Vagina (tissue), 2 donors: ENCODE measurements around the gene GRIP2. TPM values are rescaled to one million over a fixed set of nuclear protein-coding genes. Genes with fewer than 3 reads are reported as not detected.

Experiments
- DNase-seq, 2 donors: peaks; one replicate each; pipeline ENCODE4 v3.0.0-alpha.2; 2017; ENCODE audit errors: extremely low spot score in 2 of 2
- H3K27ac ChIP-seq: fragments of 200-600 bp; sonication (generic); one replicate; pipeline ENCODE4 v1.5.1; 2019
- H3K27me3 ChIP-seq: fragments of 200-600 bp; sonication (generic); one replicate; pipeline ENCODE4 v1.5.1; 2019
- H3K36me3 ChIP-seq, 2 donors: fragments of 200-600 bp; sonication (generic); one replicate each; pipeline ENCODE4 v1.5.1; 2017 to 2019
- H3K4me1 ChIP-seq: fragments of 200-600 bp; sonication (generic); one replicate; pipeline ENCODE4 v1.5.1; 2019
- H3K4me3 ChIP-seq, 2 donors: fragments of 200-600 bp; sonication (generic); 1 replicate in 1 of 2; 2 replicates in 1 of 2; pipeline ENCODE4 v1.5.1; 2016 to 2019
- H3K9me3 ChIP-seq: fragments of 200-600 bp; sonication (generic); one replicate; pipeline ENCODE4 v1.5.1; 2019
- POLR2A ChIP-seq, 2 donors: fragments of 450-650 bp; IDR thresholded peaks; one replicate each; pipeline ENCODE4 v1.6.1; 2017; ENCODE audit warnings: antibody characterized with exemption in 2 of 2, mild to moderate bottlenecking in 2 of 2, moderate library complexity in 2 of 2
- POLR2AphosphoS5 ChIP-seq, 2 donors: sonication (generic); formaldehyde crosslinking; IDR thresholded peaks; one replicate each; pipeline ENCODE4 v1.9.0; 2017; ENCODE audit warnings: antibody characterized with exemption in 2 of 2, mild to moderate bottlenecking in 2 of 2, low read depth in 1 of 2; ENCODE audit not compliant: insufficient read depth in 1 of 2
- intact Hi-C: fragments of 100-400 bp; cut with DNase I; formaldehyde crosslinking; loops from one replicate; pipeline ENCODE4 v1.15.1; 2023
- total RNA-seq: library from RNA; depleted of rRNA; stranded (reverse); fragments of >200 nt; gene quantifications from one replicate; pipeline ENCODE4 v1.2.3, GENCODE V29; 2016
- TF ChIP-seq, protein P1 (sequence below), 3 experiments: fragments of 450-650 bp in 2 of 3; fragments of 200-600 bp in 1 of 3; sonication (generic) in 1 of 3; IDR thresholded peaks; one replicate each; pipeline ENCODE4 v1.5.1; 2017 to 2019; ENCODE audit warnings: antibody characterized with exemption in 3 of 3, mild to moderate bottlenecking in 2 of 3, moderate library complexity in 2 of 3

GRIP2 gene
- total RNA-seq, 1 donor from 2014 or later, result 0.98 TPM

DNA sequence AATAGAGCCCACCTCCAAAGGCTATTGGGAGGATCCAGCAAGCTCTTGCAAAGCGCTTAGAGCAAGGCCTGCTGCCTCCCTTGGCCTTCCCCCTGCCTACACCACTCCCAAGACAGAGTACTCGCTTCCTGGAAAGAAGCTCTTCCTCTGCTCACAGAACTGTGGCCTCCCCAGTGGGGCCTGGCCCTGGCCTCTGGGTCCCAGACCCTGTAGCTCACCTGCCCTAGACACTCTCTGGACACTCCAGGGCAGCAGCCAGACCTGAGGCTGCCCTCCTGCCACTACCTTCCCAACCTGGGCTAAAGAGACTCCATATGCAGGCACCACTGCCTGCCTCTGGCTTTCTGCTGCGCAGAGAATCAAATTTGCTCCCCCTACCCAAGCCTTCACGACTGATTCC is 49.9 kb downstream of the GRIP2 start:
- H3K4me1 ChIP-seq, result no peaks in the 10 kb centered on the region
- H3K27me3 ChIP-seq, result no peaks in the 10 kb centered on the region
- no peak overlapping the region for H3K4me3 ChIP-seq
- no peaks in the 10 kb centered on the region for H3K9me3 ChIP-seq
- H3K36me3 ChIP-seq, result peaks cover 0 to 3% of the 10 kb centered on the region in 2 donors
- intact Hi-C loops, result no loop called here
- TF ChIP-seq, protein P1, sequence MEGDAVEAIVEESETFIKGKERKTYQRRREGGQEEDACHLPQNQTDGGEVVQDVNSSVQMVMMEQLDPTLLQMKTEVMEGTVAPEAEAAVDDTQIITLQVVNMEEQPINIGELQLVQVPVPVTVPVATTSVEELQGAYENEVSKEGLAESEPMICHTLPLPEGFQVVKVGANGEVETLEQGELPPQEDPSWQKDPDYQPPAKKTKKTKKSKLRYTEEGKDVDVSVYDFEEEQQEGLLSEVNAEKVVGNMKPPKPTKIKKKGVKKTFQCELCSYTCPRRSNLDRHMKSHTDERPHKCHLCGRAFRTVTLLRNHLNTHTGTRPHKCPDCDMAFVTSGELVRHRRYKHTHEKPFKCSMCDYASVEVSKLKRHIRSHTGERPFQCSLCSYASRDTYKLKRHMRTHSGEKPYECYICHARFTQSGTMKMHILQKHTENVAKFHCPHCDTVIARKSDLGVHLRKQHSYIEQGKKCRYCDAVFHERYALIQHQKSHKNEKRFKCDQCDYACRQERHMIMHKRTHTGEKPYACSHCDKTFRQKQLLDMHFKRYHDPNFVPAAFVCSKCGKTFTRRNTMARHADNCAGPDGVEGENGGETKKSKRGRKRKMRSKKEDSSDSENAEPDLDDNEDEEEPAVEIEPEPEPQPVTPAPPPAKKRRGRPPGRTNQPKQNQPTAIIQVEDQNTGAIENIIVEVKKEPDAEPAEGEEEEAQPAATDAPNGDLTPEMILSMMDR (IDR thresholded peaks at IDR 0.05), result no peak
- no peak for TF ChIP-seq POLR2A (IDR thresholded peaks at IDR 0.05)
- TF ChIP-seq POLR2AphosphoS5 (IDR thresholded peaks at IDR 0.05; ENCODE audit: insufficient read depth in 1 of 2, low read depth in 1 of 2), result no peak
- DNase-seq, result no peak
- H3K27ac ChIP-seq, result no peak overlapping the region

DNA sequence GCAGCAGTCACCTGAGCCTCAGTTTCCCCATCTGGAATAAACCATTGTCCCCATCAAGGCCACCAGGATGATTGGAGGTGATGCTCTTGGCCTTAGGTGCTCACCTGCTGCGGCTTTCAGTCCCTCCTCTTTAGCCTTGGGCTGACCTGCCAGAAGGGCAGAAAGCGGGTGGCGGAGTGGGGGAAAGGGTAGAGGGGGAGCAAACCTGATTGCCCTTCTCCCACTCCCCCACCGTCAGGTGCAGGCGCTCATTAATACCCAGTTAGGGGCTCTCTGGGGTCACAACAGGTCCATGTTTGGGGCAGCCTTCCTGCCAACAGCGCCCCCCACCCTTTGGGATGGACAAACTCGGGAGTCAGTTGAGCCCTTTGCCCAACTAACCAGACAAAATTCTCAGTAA is 50.5 kb downstream of the GRIP2 start:
- TF ChIP-seq, protein P1 (IDR thresholded peaks at IDR 0.05), result no peak
- no peak for TF ChIP-seq POLR2AphosphoS5 (IDR thresholded peaks at IDR 0.05; ENCODE audit: insufficient read depth in 1 of 2, low read depth in 1 of 2)
- TF ChIP-seq POLR2A (IDR thresholded peaks at IDR 0.05), result no peak
- Histone ChIP-seq H3K36me3 (peaks cover 0 to 8% of the 10 kb centered on the region in 2 donors), H3K4me1 (no peaks in the 10 kb centered on the region), H3K27me3 (no peaks in the 10 kb centered on the region), H3K27ac (no peak overlapping the region), H3K9me3 (no peaks in the 10 kb centered on the region), H3K4me3 (no peak overlapping the region)
- intact Hi-C loops, result no loop called here
- DNase-seq, result no peak

DNA sequence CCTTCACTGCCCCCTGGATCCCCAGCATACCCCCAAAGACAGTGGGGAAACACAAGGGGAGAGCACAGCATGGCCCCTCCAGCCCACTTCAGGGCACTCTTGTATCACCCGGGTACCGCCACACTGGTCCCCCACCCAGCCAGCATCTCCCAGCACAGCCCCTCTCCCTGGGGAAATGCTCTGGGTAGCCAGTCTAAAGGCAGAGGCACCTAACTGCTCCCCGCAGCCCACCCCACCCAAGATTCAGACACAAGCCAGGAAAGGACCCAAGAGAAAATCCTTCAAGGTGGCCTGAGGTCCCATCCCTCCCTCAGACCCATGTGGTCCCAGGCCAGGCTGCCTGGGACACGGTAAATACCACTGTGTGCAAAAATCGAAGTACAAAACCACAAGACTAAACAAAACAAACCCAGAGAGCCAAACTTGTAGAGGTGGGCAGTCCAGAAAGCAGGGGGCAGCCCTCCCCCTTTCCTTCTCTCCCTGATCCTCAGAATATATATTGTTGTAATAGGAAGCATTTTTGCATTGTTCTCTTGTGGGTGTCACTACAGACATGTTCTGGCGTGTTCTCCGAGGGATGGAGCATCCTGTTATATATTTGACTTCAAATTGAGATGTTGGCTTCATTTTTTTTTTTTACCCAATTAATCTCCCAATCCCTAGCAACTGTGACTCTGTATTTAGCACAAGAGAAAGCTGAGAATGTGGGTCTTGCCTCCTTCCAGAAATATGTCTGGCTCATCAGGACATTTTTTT is 51.7 kb downstream of the GRIP2 start:
- H3K27ac ChIP-seq, result no peak overlapping the region
- TF ChIP-seq POLR2A (IDR thresholded peaks at IDR 0.05) (no peak), POLR2AphosphoS5 (IDR thresholded peaks at IDR 0.05; ENCODE audit: insufficient read depth in 1 of 2, low read depth in 1 of 2) (no peak)
- TF ChIP-seq, protein P1 (IDR thresholded peaks at IDR 0.05), result no peak
- no peak overlapping the region for H3K4me3 ChIP-seq
- intact Hi-C loops, result no loop called here
- H3K9me3 ChIP-seq, result no peaks in the 10 kb centered on the region
- no peaks in the 10 kb centered on the region for H3K27me3 ChIP-seq
- DNase-seq, result no peak
- peaks cover 0 to 9% of the 10 kb centered on the region in 2 donors for H3K36me3 ChIP-seq
- no peaks in the 10 kb centered on the region for H3K4me1 ChIP-seq

DNA sequence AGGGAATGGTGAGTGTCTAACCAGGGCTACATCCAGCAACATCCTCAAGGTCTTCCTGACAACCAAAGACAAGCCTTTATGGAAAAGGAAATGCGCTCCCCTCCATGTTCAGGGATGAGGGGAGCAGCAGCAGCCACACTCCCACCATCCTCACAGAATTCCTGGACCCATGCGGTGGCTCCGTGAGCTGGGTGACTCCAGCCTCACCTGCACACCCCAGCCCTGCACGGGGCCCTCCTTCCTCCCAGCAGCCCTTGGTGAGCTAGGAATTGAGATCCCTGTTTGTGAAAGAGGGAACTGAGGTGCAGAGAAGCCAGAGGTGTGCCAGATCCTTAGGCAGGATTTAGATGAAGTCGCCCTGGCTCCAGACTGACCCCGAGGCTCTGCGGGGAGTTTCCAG is 52.3 kb downstream of the GRIP2 start:
- no peak for DNase-seq
- Histone ChIP-seq H3K27me3 (no peaks in the 10 kb centered on the region), H3K4me3 (no peak overlapping the region), H3K27ac (no peak overlapping the region), H3K4me1 (no peaks in the 10 kb centered on the region), H3K9me3 (no peaks in the 10 kb centered on the region), H3K36me3 (peaks cover 0 to 9% of the 10 kb centered on the region in 2 donors)
- TF ChIP-seq, protein P1 (IDR thresholded peaks at IDR 0.05), result no peak
- TF ChIP-seq POLR2AphosphoS5 (IDR thresholded peaks at IDR 0.05; ENCODE audit: insufficient read depth in 1 of 2, low read depth in 1 of 2) (no peak), POLR2A (IDR thresholded peaks at IDR 0.05) (no peak)
- intact Hi-C loops, result no loop called here

DNA sequence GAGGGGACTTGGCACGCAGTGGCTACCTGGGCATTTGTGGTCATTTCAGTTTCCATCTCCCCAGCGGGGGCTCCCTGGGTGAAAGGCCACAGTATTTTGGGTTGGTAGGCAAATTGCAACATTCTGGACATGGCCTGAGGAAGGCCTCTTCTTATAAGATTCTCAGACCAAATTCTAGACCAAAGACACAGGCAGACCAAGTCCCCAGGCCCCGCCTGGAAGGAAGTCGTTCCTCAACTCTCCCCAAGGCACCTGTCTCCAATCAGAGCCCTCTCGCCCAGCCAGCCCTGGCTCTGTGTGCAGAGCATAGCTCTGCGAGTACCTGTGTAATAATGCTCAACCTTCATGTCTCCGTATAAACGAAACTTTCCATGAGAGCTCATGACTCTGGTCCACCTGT is 53.1 kb downstream of the GRIP2 start:
- Histone ChIP-seq H3K4me3 (no peak overlapping the region), H3K36me3 (peaks cover 0 to 9% of the 10 kb centered on the region in 2 donors), H3K27me3 (no peaks in the 10 kb centered on the region), H3K4me1 (no peaks in the 10 kb centered on the region), H3K27ac (no peak overlapping the region), H3K9me3 (no peaks in the 10 kb centered on the region)
- TF ChIP-seq POLR2A (IDR thresholded peaks at IDR 0.05), result no peak
- no peak for TF ChIP-seq POLR2AphosphoS5 (IDR thresholded peaks at IDR 0.05; ENCODE audit: insufficient read depth in 1 of 2, low read depth in 1 of 2)
- TF ChIP-seq, protein P1 (IDR thresholded peaks at IDR 0.05), result no peak
- intact Hi-C loops, result no loop called here
- DNase-seq, result no peak
